Sciatic nerve (tissue), 2 donors: ENCODE measurements around the gene CENPX. TPM values are rescaled to one million over a fixed set of nuclear protein-coding genes. Genes with fewer than 3 reads are reported as not detected.

Source experiments
- ATAC-seq: fragments of 200-7000 bp; cut with Tn5 transposase; one replicate; pipeline ENCODE4 v1.9.1; 2020; ENCODE audit warnings: mild to moderate bottlenecking, moderate library complexity
- DNase-seq: peaks from one replicate; pipeline ENCODE4 v3.0.0-alpha.2; 2020; ENCODE audit warnings: low spot score
- intact Hi-C: fragments of 100-400 bp; cut with DNase I; formaldehyde crosslinking; loops from one replicate; pipeline ENCODE4 v1.14.2; 2022
- total RNA-seq: library from RNA; stranded (reverse); fragmentation: NEBNext Ultra II Directional; extraction: Animal tissue kit (Norgen Biotek cat#: 25700); gene quantifications from one replicate; pipeline ENCODE4 v1.2.1, GENCODE V29; 2021
- donor health status: DM: no; HTN: no; CAD: no.
- donor health status: DM: no; HTN: no; CAD: no.

The CENPX gene
- total RNA-seq, 1 donor from 2014 or later, result 33.6 TPM

DNA sequence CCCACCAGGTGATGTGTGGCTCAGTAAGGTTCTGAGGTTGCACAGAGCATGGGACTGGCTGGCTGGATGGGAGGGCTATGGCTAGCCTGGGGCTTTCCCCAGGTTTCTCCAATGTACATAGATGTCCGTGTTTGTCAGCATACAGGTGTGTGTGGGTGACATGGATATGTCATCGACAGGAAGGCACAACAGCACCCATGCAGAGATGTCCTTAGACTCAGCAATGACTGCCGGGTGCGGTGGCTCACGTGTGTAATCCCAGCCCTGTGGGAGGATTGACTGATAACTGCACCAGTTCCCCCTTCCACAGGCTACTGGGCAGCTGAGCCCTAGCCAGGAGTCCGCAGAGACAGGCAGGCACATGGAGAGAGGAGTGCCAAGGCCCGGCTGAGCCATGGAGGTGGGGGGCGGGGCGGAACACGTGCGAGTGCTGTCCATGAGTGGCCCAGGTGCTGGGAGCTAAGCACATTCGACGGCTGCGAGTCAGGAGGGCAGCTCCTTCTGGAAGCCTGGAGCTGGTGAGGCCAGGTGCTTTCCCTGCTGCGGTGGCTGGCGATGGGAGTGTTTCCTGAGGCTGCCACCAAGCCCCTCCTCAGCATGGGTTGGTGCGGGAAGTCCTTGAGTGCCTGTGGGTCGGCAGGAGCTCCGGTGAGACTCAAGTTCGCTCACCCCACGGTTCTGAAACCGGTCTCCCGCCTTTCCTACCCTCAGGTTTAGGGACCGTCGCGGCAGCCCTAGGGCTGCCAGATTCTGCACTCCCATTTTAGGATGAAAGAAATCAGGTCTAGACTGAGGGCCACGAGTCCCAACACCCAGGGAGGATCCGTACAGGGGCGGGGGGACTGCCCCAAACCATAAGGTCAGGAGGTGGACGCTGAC, 46.1 kb downstream of the CENPX start:
- DNase-seq, result no peak
- peak; percentile 23 for ATAC-seq
- intact Hi-C loops, result no loop called here

- ATAC-seq (no peak), DNase-seq (no peak)
- intact Hi-C loops, result no loop called here
Observed at GRCh38 chr17:81973432-81973831, 49.2 kb downstream of the CENPX start.

DNA sequence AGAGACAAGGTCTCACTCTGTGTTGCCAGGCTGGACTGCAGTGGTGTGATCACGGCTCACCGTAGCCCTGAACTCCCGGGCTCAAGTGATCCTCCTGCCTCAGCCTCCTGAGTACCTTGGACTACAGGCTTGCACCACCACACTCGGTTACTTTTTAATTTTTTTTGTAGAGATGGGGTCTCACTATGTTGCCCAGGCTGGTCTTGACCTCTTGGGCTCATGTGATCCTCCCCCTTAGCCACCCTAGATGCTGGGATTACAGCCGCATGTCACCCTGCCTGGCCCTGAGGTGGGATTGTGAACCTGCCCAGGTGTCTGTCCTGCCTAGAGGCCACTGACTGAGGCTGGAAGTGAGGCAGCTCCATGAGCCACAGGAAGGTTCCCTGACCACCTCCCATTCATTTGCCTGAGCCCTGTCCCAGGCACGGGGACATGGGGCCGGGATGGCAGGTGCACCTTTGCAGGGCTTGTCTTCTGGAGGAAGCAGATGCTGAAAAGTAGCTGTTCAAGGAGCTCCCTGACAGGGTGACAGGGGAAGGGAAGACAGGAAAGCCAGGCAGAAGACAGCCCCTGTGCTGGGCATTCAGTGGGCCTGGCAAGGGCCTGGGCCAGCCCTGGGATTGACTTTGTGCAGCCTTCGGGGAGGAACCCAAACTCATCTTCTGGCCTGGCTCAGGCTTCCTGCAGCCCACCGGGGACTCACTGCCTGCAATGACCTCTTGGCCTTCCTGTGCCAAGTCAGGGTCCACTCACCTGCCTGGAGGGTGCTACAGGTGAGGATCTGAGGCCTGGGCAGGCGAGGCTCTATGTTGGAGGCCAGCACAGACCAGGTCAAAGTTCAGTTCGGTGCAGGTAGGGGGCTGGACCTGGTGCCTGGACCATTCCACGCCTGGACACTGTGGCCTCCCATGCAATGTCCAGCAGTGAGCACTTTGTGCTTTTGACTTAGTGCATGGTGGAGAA, 53.5 kb downstream of the CENPX start:
- intact Hi-C loops, result no loop called here
- ATAC-seq (no peak), DNase-seq (no peak)

Other genes with a start within 250 kb of the CENPX start
- gene GCGR, start 218.7 kb downstream of the CENPX start, total RNA-seq, result 7.8 TPM
- gene MCRIP1, start 189.6 kb downstream of the CENPX start, total RNA-seq, result 91.5 TPM
- gene PPP1R27, start 187.8 kb downstream of the CENPX start, total RNA-seq, result not detected
- gene P4HB, start 162.3 kb downstream of the CENPX start, total RNA-seq, result 248 TPM
- 387 TPM for gene ARHGDIA, start 151.5 kb downstream of the CENPX start, total RNA-seq
- 45.9 TPM for gene ALYREF, start 131.3 kb downstream of the CENPX start, total RNA-seq
- 58.2 TPM for gene ANAPC11, start 131.2 kb downstream of the CENPX start, total RNA-seq
- gene NPB, start 120.6 kb downstream of the CENPX start, total RNA-seq, result 0.80 TPM
- gene PCYT2, start 111.5 kb downstream of the CENPX start, total RNA-seq, result 34.1 TPM
- gene SIRT7, start 104.7 kb downstream of the CENPX start, total RNA-seq, result 17.7 TPM
- gene MAFG, start 95.1 kb downstream of the CENPX start, total RNA-seq, result 27.8 TPM
- gene PYCR1, start 85.6 kb downstream of the CENPX start, total RNA-seq, result 8.0 TPM
- not detected for gene MYADML2, start 75.6 kb downstream of the CENPX start, total RNA-seq
- gene NOTUM, start 61.7 kb downstream of the CENPX start, total RNA-seq, result not detected
- gene ASPSCR1, start 45.2 kb downstream of the CENPX start, total RNA-seq, result 32.5 TPM
- gene LRRC45, start 427 bp upstream of the CENPX start, total RNA-seq, result 8.6 TPM
- 4.0 TPM for gene RAC3, start 8.8 kb upstream of the CENPX start, total RNA-seq
- gene DCXR, start 14.8 kb upstream of the CENPX start, total RNA-seq, result 80.0 TPM
- 42.4 TPM for gene RFNG, start 28.9 kb upstream of the CENPX start, total RNA-seq
- gene GPS1, start 29.0 kb upstream of the CENPX start, total RNA-seq, result 68.2 TPM
- 57.1 TPM for gene DUS1L, start 42.9 kb upstream of the CENPX start, total RNA-seq
- 280 TPM for gene FASN, start 75.4 kb upstream of the CENPX start, total RNA-seq
- 50.6 TPM for gene CCDC57, start 190.0 kb upstream of the CENPX start, total RNA-seq
- 53.1 TPM for gene SLC16A3, start 206.2 kb upstream of the CENPX start, total RNA-seq